GM19328 (cell line): ENCODE data around the gene CACHD1.
"Not testable (repeated sequence)": the region's sequence is repeated elsewhere in the genome, so short reads cannot be mapped to it uniquely, and the experiment has no call there.

Source experiments
- ATAC-seq: cut with Tn5 transposase; IDR thresholded peaks from one replicate; pipeline ENCODE4 v1.9.1; 2021; ENCODE audit warnings: mild to moderate bottlenecking, moderate library complexity; ENCODE audit not compliant: unreplicated experiment

CACHD1 gene

DNA sequence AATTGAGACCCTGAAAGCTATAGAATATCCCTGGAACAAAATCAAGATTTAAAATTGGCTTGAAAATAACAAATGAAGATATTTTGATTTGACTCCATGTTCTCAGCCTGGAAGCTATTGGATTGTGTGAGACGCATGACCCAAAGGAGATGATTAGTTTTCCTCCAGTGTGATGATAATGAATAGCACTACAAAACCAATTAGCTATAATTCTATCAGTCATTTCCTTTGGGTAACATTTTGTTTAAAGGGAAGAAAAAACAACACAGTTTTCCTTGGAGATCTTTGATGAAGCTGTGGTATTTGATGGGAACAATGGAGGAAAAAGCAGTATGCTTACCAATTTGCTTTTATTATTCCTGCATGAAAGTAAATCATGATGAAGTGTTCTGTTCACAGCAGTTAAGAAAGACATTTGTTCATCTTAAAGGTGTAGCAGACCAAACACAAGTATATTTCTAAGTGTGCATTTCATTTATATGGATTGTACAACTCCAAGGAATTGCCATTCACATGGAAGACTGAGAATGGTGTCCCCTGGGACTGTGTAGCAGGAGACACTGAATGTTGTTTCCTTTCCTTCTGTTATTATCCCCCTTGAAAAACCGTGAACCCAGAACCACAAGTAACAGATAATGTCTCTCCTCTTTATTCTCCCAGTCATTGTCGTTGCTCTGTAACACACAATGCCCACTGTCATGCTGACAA lies 111.4 kb downstream of the CACHD1 start:
- no peak for ATAC-seq

DNA sequence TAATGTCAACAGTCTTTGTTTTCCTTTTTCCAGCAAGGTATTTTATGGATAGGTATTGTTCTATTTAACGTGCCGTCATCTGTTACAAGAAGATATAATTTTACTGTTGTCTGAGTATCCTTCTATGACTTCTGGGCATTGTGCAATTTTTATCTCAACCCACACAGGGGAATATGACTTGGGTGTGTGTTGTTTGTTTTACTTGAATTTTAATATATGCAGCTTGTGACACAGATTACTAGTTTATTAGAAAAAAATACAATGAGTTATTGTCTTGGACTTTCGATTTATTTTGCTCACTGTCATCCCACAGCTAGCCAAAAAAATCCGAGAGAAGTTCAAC lies 111.9 kb downstream of the CACHD1 start:
- no peak for ATAC-seq

DNA sequence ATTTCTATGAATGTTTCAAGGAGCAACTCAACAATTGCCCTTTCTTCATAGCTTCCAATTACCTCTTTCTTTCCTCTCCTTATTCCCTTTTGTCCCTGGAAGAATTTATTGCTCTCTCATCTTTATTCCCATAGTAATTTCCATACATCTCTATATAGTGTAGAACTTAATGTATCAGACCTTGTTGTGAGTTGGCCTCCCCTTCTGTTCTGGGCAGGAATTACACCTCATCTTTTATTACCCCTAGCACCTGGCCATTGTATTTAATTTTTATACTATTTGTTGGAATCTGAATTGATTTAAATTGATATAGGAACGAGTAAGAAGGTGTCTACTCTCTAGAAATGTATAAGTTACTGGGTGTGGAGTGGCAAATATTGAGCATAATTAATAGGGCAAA lies 114.5 kb downstream of the CACHD1 start:
- no peak for ATAC-seq

DNA sequence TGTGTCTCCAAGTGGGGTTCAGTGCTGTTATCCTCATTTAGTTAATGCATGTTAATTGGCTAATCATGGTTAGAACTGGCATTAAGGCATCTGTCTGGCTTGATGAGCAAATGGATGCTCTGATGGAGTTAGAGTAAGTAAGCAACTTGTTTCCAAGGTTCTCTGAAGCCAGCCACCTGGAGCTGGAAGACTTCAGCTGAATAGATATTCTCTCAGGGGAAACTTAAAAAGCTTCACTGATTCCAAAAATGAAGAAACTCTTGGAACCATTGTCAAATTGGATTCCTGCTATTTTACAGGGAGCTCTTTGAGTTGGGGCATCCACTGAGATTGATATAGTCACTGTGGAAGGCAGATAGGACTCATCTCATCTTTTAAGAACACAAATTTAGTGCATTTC lies 118.9 kb downstream of the CACHD1 start:
- no peak for ATAC-seq

DNA sequence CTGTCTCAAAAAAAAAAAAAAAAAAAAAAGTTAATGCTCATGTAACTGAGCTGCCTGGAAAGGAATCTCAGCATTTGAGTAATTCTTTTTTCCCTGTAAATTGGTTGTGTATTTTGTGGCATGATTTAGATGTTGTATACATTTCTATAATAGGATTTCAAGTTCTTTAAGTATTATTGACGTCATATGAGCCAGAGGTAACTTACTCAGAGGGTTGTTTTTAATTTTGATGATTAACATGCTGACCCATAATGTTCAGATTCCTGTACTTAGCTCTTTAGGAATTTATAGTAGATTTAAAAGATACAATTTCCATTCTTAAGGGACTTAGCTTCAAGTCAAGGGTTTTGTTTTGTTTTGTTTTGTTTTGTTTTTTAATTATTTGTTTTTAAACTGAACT lies 120.4 kb downstream of the CACHD1 start:
- no peak for ATAC-seq

DNA sequence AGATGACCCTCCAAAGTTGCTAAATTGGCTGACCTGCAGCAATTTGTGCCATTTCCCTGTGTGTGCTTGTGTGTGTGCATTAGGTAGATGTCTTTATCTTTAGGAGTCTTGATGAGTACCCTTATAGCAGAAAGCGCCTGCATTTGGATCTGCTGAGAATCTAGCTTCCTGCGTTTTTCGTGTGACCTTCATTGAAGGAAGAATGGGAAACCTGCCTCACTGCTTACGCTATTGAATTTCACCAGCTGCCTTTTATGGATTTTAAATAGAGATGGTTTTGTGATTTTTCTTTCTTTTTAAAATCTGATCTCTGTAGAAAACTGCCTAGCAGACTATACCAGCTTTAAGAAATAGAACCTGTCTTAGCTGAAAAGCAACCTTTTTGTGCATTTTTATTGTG lies 124.5 kb downstream of the CACHD1 start:
- ATAC-seq, result no peak

DNA sequence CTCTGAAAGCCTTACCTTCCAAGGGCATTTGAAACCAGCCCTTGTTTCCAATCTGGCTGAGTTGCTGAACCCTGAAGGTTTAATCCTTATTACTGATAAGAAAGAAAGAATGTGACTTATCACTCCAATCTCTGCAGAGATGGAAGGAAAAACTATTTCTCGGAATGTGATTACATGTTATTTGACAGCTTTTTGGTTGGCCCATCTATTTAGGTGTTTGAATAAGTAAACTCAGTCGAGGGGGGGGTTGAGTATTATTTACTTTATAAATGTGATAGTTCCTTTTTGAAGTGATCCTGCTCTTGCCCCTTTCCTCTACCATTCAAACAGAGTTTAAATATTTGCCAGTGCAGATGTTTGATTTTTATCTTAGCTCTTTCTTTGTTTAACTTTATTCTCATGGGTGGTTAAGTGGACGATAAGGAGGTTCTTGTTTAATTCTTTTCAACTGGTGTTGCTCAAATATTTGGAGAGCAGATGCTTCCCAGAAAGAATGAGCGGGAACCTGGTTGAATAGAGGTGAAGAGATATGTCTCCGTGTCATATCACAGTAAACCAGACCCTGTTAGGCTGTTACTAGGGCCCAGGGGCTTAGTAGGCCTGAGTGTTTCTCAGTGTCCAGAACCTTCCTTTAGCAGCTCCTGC lies 126.1 kb downstream of the CACHD1 start:
- no peak for ATAC-seq

DNA sequence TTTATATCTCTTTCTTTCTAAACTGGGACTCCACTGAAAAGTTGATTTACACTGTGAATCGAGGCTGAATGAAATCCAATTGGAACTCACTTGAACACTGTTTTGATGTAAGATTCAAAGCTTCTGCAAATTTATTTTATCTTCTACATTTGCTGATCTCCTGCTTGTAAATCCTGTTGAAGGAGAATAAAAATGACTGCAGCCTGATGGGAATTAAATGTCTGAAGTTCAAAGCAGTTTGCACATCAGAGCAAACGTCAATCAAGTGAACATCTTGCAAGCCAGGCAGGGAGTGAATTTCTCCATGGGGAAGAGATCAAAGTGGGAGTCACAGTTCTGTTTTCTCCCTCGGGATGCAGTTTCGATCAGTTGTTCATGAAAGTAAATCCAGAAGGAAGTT lies 127.2 kb downstream of the CACHD1 start:
- no peak for ATAC-seq

DNA sequence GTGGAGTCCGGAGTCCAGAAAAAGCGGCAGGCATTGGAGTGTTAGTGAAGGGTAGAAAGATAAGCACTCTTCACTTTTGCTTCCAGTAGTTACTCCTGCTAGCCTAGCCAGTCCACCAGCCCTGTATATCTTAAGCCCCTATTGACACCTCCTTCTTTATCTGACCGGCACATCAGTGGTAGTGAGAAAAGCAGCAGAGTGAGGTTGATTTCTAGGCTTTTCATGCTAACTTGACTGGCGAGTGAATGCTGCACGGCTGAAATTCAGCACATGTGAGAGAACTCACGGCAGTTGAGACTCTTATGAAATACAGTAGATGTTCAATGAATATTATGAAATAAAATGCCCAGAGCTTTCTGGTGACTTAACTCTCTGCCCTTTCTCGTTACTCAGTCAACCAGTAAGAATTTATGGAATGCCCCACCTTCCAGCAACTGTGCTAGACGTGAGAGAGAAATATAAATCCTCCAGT lies 128.2 kb downstream of the CACHD1 start:
- ATAC-seq, result no peak

DNA sequence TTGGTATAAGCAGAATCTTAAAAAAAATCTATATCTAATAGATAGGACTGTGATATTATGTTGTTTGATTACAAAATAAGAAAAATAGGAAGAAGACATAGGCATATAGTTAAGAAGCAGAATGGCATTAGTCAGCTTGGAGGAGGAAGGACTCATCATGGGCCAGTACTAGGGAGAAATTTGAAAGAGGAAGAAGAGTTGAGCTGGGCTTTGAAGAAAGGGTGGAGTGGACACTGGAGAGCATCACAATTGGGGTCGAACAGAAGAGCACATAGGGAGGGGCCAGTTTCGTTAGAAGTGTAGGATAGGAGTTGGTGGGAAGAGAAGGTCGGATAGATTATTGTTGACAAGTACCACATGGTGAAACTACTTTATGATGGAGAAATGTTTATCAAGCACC lies 129.3 kb downstream of the CACHD1 start:
- ATAC-seq, result no peak

DNA sequence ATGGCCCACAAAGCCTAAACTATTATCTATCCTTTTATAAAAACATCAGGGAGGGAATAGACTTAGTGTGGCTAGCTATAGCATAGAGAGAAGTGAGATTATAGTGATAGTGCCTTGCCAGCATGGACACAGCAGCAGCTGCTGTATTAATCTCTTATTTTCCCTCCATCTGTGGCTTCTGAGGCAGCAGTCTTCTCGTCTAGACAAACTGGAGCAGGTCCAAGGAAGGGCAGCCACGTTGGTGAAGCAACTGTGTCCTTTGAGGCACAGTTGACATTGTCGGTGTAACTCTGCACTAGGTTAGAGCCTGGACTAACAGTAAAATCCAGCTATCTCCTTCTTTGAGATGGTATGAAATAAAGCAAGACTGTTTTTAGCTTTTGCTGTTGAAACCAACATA lies 131.3 kb downstream of the CACHD1 start:
- no peak for ATAC-seq

DNA sequence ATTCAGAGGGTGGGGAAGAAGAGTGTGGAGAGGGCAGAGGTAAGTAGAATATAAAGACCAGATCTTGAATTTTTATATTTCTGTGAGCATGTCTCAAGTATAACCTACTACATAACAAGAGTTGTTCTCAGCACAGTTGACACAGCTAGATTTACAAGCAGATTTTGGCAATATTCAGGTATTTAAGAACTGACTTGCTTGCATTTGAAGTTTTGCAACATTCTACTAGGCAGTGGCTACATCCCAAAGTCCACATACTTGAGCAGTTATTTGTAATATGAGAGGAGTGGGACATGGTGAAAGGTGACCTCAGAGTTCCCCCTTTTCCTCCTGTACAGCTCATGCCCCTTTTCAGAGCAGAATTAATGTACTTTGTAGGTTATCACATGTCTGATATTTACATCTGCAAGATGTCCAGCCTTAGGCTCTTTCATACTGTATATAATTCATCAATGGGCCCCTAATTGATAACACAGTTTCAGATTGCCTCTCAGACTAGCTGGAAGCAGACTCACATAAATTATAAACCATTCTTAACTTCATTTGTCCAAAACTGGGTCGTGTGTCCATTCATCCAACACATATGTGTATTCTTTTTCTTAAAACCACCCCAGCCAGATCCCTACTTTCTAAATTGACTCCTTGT lies 138.2 kb downstream of the CACHD1 start:
- ATAC-seq, result no peak

DNA sequence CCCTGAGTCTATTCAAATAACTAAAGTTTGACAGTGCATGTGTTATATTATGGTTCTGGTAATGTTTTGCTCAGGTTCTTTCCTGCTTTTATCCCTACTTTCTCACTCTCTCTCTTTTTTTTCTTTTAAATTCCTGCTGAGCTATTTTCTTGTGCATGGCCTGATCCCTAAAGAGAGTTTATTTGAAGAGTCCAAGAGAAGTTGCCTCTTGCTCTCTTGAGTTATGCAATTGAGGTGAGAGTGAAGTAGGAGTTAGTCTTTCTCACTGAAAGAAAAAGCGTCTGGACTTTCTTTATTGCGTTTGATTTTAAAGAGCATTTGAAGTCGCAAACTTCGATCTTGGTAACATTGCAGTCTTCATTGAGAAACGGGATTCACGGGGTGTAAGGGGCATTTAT lies 138.7 kb downstream of the CACHD1 start:
- ATAC-seq, result no peak

DNA sequence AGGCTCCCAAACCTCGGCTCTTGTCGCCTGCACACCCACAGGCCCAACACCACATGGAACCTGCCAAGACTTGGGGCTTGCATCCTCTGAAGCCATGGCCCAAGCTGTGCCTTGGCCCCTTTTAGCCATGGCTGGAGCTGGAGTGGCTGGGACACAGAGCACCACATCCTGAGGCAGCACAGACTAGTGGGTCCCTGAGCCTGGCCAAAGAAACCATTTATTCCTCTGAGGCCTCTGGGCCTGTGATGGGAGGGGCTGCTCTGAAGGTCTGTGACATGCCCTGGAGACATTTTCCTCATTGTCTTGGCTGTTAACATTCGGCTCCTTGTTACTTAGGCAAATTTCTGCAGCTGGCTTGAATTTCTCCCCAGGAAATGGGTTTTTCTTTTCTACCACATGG lies 141.0 kb downstream of the CACHD1 start:
- ATAC-seq, result not testable (repeated sequence)

DNA sequence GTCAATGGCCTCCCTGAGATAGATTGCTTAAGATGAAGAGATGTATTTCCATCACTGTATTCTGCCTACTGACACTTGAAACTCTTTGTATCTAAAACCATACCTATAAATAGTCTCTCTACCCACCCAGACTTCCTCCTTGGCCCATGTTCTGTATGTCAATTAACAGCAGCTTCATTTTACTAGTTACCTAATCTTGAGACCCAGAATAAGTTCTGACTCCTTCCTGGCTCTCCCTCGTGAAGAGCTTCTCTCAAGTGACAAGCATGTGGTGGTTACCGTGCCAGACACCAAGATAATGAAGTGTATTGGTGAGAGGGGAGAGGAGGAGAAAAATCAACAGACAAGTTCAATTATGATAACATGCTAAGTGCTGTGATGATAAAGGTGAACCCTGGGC lies 146.1 kb downstream of the CACHD1 start:
- ATAC-seq, result no peak

DNA sequence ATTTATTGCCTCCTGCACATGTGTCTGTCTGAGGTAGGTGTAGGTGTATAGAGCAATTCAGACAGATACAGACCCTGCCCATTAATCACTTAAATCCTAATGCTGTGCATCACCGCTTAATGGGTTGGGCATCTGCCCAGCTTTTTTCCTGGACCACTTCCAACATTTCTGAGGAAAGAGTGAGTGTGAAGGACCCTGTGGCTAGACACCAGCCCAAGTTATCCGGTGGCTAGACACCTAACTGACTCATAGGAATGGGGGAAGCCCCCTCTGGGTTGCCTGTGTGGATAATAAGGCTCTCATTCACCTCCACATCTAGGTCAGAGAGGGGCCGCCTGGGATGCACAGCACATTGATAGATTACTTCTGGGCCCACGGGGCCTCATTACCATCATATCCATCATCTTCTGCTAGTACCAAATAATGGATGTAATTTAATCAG lies 153.8 kb downstream of the CACHD1 start:
- ATAC-seq, result no peak

DNA sequence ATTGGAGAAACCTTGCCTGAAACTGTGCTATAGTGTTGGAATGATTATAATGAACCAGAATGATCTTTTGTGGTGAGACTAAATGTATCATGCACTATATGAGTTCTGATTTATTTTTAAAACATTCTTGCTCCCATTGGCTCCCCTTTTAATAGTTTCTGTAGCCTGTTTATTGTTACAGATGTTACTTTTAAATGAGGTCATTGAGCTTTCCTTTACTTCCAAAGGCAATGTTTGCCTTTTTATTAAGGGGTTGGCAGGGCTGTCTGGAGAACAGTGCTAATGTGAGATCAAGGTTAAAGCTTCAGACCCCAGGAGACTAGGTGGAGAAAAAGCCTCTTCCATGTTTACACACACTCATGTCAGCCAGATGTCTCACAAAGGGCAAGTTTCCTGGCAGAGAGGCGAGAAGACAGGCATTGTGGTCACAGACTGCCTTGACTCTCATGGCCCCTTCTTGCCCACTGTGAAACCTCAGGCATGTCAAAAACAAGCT lies 154.3 kb downstream of the CACHD1 start:
- no peak for ATAC-seq

DNA sequence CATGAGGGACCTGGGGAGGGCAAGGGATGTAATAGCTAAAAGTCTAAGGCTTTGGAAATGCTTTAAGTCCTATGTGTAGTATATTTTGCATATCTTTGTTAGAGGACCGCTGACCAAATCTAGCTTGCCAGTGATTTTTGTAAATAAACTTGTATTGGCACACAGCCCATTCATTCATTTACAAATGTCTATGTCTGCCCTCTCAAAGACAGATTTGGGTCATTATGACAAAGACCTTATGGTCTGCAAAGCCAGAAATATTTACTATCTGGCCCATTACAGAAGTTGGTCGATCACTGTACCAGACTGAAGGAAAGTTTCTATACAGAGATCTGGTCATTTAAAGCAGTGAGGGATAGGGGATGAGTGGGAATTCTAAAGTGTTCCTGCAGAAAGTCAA lies 154.9 kb downstream of the CACHD1 start:
- ATAC-seq, result no peak

DNA sequence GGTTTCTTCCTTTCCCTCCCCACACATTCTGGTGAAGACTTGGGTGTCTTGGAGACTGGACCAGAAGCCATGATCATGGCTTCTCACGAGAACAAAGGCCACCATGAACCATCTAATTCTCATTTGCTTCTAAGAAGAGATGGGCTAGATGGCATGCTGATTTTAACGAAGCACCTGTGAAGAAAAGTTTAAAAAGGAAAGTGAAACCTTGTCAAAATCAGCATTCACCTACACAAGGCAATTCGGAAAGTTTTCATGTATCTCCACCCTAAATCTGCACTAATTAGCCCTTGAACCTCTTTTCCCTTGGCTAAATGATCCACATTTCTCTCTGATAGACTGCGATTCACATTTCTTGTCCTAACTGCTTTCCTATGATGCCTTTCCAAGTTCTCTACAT lies 160.7 kb downstream of the CACHD1 start:
- no peak for ATAC-seq

DNA sequence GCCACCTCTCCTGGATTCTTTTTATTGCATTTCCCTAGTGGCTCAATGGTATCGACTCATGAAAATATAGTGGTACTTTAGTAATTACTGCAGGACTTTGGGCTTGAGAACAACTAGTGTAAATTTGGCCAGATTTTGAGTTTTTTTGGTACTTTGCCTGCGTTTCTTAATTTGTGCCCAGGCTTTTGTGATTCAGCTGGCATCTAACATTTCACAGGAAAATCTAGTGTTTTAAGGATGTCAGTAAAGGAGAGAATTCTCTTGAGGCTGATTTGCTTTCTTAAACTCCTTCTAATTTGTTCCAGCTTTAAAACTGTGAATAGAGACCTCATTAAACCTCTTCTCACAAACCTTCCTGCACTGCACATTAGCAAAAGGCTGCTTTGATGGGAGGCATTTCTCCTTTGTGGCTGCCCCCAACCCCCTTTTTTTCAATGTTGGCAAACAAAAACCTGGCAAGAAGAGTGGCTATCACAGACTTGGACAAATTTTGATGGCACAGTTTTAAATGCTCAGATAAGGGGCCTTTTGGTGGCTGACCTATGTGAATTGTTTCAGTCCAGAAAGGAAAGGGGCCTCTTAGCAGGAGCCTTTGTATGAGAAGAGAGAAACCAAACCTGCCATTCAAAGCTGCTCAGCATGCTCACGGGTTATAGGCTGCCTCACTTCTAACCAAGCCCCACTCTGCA lies 161.6 kb downstream of the CACHD1 start:
- ATAC-seq, result no peak

DNA sequence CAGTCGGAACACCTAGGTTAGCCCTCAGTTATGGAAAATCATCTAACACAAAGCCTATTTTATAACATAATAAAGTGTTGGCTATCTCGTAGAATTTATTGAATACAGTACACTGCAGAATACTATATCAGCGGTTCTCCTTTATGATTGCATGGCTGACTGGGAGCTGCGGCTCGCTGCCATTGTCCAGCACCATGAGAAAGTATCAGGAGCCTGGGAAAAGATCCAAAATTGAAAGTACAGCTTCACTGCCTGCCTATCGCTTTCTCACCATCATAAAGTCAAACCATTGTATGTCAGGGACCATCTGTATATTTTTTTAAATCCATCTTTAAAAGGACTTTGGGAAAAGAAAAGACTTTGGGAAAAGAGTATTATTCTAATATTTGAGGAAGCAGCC lies 163.0 kb downstream of the CACHD1 start:
- no peak for ATAC-seq

DNA sequence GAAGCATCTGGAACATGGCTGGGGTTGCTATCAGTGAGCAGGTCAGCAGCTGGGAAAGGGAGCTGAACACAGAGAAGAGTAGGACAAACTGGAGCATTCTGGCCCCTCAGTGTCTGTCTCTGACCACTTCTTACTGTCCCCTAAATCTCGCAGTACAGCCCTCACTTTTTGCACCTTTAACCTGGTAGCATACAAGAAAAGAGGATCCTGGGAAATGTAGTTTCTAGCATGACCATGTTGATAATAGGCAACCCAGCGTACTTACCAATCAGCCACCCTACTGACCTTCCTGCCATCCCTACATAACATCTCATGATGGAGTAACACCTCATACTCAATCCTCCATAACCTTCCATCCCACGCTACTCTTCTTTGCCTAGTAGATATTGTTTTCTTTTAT lies 175.8 kb downstream of the CACHD1 start:
- ATAC-seq, result no peak
